ENCODE measurements around the gene MSRB3. TPM values are rescaled to one million over a fixed set of nuclear protein-coding genes. Genes with fewer than 3 reads are reported as not detected.
A peak's percentile ranks its signal among the peaks of the same experiment; 100 is the strongest.

The MSRB3 gene
- total and polyA plus RNA-seq, 2 of the 4 experiments (the other 2 are of a cell fraction): 31.7 to 35.7 TPM

- Histone ChIP-seq H4K91ac (ENCODE audit: insufficient read depth, low read depth, low read length) (no peak overlapping the region), H3K4ac (ENCODE audit: low read depth, low read length) (no peak overlapping the region), H4K5ac (ENCODE audit: low read depth, low read length) (peak overlapping the region; percentile 18; the same call in 1 of the 2 replicates), H2BK20ac (ENCODE audit: low read depth, low read length) (no peak overlapping the region), H2BK120ac (ENCODE audit: low read depth, low read length) (no peak overlapping the region), H3K79me1 (ENCODE audit: low read depth in 1 of 2, low read length in 2 of 2) (peaks cover 16 to 31% of the 10 kb centered on the region in 2 experiments), H3K36me3 (ENCODE audit: control insufficient read depth, insufficient read depth, low read length) (peaks cover 7% of the 10 kb centered on the region), H3K23ac (ENCODE audit: low read depth, low read length) (no peak overlapping the region), H3K4me1 (ENCODE audit: control insufficient read depth, insufficient read depth, low read length) (peaks cover 6% of the 10 kb centered on the region; the same call in 1 of the 2 replicates), H2BK5ac (ENCODE audit: low read depth, low read length, poor library complexity, severe bottlenecking) (peak overlapping the region; percentile 40), H3K18ac (ENCODE audit: low read depth, low read length) (peak overlapping the region; percentile 18; the same call in 1 of the 2 replicates), H3K4me2 (ENCODE audit: low read depth, low read length) (no peak overlapping the region; the same call in 1 of the 2 replicates), H4K8ac (ENCODE audit: low read depth in 2 of 2, low read length in 2 of 2) (no peak overlapping the region), H3K4me3 (ENCODE audit: insufficient read depth, low read depth, low read length) (no peak overlapping the region), H3K14ac (replicated peaks; ENCODE audit: low read depth, low read length) (no peak overlapping the region), H2AK9ac (replicated peaks; ENCODE audit: low read depth, low read length, poor library complexity) (no peak overlapping the region), H3K56ac (ENCODE audit: extremely low read depth, insufficient read depth, low read length) (no peak overlapping the region), H2AFZ (replicated peaks; ENCODE audit: low read length, poor library complexity) (no peak overlapping the region), H3K27ac (ENCODE audit: insufficient read depth, low read length) (no peak overlapping the region), H3K27me3 (ENCODE audit: control insufficient read depth, insufficient read depth, low read length) (no peaks in the 10 kb centered on the region), H4K20me1 (ENCODE audit: insufficient read depth, low read length) (no peaks in the 10 kb centered on the region), H3K9me1 (ENCODE audit: insufficient read depth, low read length) (peaks cover 4% of the 10 kb centered on the region; the same call in 1 of the 2 replicates), H2AK5ac (ENCODE audit: low read depth, low read length) (no peak overlapping the region), H3K9ac (ENCODE audit: low read depth, low read length) (no peak overlapping the region), H3K9me3 (ENCODE audit: control insufficient read depth, insufficient read depth, low read length) (no peaks in the 10 kb centered on the region), H2BK15ac (ENCODE audit: low read depth, low read length) (no peak overlapping the region)
- CTCF ChIA-PET: no interaction called here
- WGBS, 2 experiments (ENCODE audit: extremely low coverage in 2 of 2, insufficient read length in 1 of 2): no CpG with 5 or more reads among the region's 4 CpGs
- POLR2A ChIA-PET (ENCODE audit: unreplicated experiment): no interaction called here
- in situ Hi-C loops (cut with MboI; ENCODE audit: low sequenced_read_pairs) (no loop called here), intact Hi-C loops (cut with micrococcal nuclease) (loop anchor here (1.0 kb wide), 1 partner anchor 24 kb away; no protein-coding TSS in a partner anchor), dilution Hi-C loops (cut with HindIII; ENCODE audit: low sequenced_read_pairs, unreplicated experiment) (no loop called here)
- BruUV-seq (replicated peaks): no TSS peak
- DNase-seq (peak; percentile 22), ATAC-seq (ENCODE audit: low read depth) (peak; percentile 44; the same call in 1 of the 2 replicates)
- no peak for TF ChIP-seq RCOR1 (IDR thresholded peaks at IDR 0.05; ENCODE audit: insufficient replicate concordance, low read length)
- TF ChIP-seq MXI1 (IDR thresholded peaks at IDR 0.05; ENCODE audit: borderline replicate concordance, low read depth, low read length): no peak
- TF ChIP-seq RFX5 (IDR thresholded peaks at IDR 0.05; ENCODE audit: low read depth, low read length): no peak
- no peak for TF ChIP-seq CHD1 (IDR thresholded peaks at IDR 0.05; ENCODE audit: low read depth, low read length)
- no peak for TF ChIP-seq NFE2L2 (IDR thresholded peaks at IDR 0.05; ENCODE audit: low read depth, low read length)
- no peak for TF ChIP-seq FOS (IDR thresholded peaks at IDR 0.05; ENCODE audit: low read depth, low read length)
- no peak for TF ChIP-seq CTCF (conservative IDR thresholded peaks at IDR 0.05; ENCODE audit: low read depth, low read length)
- no peak for TF ChIP-seq ELK1 (IDR thresholded peaks at IDR 0.05; ENCODE audit: borderline replicate concordance, low read depth, low read length)
- no peak for TF ChIP-seq SMC3 (IDR thresholded peaks at IDR 0.05; ENCODE audit: low read depth, low read length)
- no peak for TF ChIP-seq CEBPB (IDR thresholded peaks at IDR 0.05; ENCODE audit: low read depth, low read length)
- no peak for TF ChIP-seq RAD21 (IDR thresholded peaks at IDR 0.05; ENCODE audit: low read length)
Observed at GRCh38 chr12:65362234-65363031, 84.0 kb downstream of the MSRB3 start.

Data from IMR-90 (cell line).